B cell (primary cell): ENCODE results near the gene BTNL3.

Source experiments
- EZH2 ChIP-seq: IDR thresholded peaks from 2 replicates; pipeline ENCODE4 v1.6.1; 2012; ENCODE audit warnings: borderline replicate concordance, low read depth, mild to moderate bottlenecking, moderate library complexity, low read length; ENCODE audit not compliant: insufficient read depth, poor library complexity, severe bottlenecking
- TF ChIP-seq, protein P1 (sequence below): fragments of 200-600 bp; IDR thresholded peaks from one replicate; pipeline ENCODE4 v1.8.0; 2022; ENCODE audit warnings: antibody characterized with exemption, mild to moderate bottlenecking

DNA sequence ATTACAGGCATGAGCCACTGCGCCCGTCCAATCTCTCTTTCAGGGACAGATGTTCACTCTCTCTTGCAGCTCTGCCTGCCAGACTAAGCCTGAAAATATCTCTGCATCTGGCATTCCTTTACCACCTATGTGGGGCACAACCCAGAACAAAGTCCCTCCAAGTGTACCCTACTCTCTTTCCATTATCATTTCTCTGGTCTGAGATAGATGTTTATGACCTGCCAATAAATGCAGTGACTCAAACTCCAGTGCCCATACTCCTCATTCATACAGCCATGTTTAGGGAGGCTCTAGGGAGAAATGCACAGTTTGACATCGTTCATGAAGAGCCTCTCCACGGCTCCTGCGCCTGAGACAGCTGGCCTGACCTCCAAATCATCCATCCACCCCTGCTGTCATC is at the start of gene BTNL3:
- TF ChIP-seq, protein P1, sequence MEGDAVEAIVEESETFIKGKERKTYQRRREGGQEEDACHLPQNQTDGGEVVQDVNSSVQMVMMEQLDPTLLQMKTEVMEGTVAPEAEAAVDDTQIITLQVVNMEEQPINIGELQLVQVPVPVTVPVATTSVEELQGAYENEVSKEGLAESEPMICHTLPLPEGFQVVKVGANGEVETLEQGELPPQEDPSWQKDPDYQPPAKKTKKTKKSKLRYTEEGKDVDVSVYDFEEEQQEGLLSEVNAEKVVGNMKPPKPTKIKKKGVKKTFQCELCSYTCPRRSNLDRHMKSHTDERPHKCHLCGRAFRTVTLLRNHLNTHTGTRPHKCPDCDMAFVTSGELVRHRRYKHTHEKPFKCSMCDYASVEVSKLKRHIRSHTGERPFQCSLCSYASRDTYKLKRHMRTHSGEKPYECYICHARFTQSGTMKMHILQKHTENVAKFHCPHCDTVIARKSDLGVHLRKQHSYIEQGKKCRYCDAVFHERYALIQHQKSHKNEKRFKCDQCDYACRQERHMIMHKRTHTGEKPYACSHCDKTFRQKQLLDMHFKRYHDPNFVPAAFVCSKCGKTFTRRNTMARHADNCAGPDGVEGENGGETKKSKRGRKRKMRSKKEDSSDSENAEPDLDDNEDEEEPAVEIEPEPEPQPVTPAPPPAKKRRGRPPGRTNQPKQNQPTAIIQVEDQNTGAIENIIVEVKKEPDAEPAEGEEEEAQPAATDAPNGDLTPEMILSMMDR: no peak
- no peak for TF ChIP-seq EZH2
